Hepatocyte (in vitro differentiated cells): ENCODE results near the gene C1orf21. TPM values are rescaled to one million over a fixed set of nuclear protein-coding genes. Genes with fewer than 3 reads are reported as not detected.

Experiments
- DNase-seq: peaks from one replicate; pipeline ENCODE4 v3.0.0-alpha.2; 2016; ENCODE audit warnings: low spot score
- H2AFZ ChIP-seq: fragments of 200-600 bp; sonication (generic); 2 replicates; pipeline ENCODE4 v1.6.0; 2016; ENCODE audit warnings: antibody characterized with exemption, mild to moderate bottlenecking
- H3K27ac ChIP-seq: fragments of 200-600 bp; sonication (generic); 2 replicates; pipeline ENCODE4 v1.5.1; 2016; ENCODE audit warnings: mild to moderate bottlenecking
- H3K27me3 ChIP-seq: fragments of 200-600 bp; sonication (generic); 2 replicates; pipeline ENCODE4 v1.6.1; 2016
- H3K36me3 ChIP-seq: fragments of 200-600 bp; sonication (generic); replicated peaks from 2 replicates; pipeline ENCODE4 v1.5.1; 2016; ENCODE audit warnings: low read depth; ENCODE audit not compliant: insufficient read depth
- H3K4me1 ChIP-seq: fragments of 200-600 bp; sonication (generic); 2 replicates; pipeline ENCODE4 v1.5.1; 2016; ENCODE audit warnings: mild to moderate bottlenecking, moderate library complexity; ENCODE audit not compliant: insufficient read depth
- H3K4me2 ChIP-seq: fragments of 200-600 bp; sonication (generic); 2 replicates; pipeline ENCODE4 v1.6.0; 2016
- H3K4me3 ChIP-seq: fragments of 200-600 bp; sonication (generic); 2 replicates; pipeline ENCODE4 v1.5.1; 2016; ENCODE audit warnings: mild to moderate bottlenecking
- H3K79me2 ChIP-seq: fragments of 200-600 bp; sonication (generic); 2 replicates; pipeline ENCODE4 v1.6.0; 2017; ENCODE audit warnings: mild to moderate bottlenecking
- H3K9me2 ChIP-seq: fragments of 200-600 bp; sonication (generic); replicated peaks from 2 replicates; pipeline ENCODE4 v1.6.0; 2017; ENCODE audit warnings: mild to moderate bottlenecking; ENCODE audit not compliant: insufficient read depth
- H3K9me3 ChIP-seq: fragments of 200-600 bp; sonication (generic); 2 replicates; pipeline ENCODE4 v1.5.1; 2016; ENCODE audit warnings: low read depth, mild to moderate bottlenecking
- H4K20me1 ChIP-seq: fragments of 200-600 bp; sonication (generic); 2 replicates; pipeline ENCODE4 v1.6.0; 2016; ENCODE audit warnings: mild to moderate bottlenecking; ENCODE audit not compliant: insufficient read depth, poor library complexity, severe bottlenecking
- EZH2 ChIP-seq: fragments of 200-600 bp; sonication (generic); IDR thresholded peaks from 2 replicates; pipeline ENCODE4 v1.6.1; 2016; ENCODE audit warnings: antibody characterized with exemption, mild to moderate bottlenecking, borderline replicate concordance
- EZH2phosphoT487 ChIP-seq: fragments of 200-600 bp; sonication (generic); IDR thresholded peaks from one replicate; pipeline ENCODE4 v1.6.1; 2018; ENCODE audit warnings: antibody characterized with exemption, mild to moderate bottlenecking, low read depth, moderate library complexity; ENCODE audit not compliant: unreplicated experiment, severe bottlenecking
- whole genome bisulfite sequencing: methylation state at CpG from one replicate; pipeline ENCODE4 v1.1.6; 2016; ENCODE audit warnings: low lambda C conversion rate; ENCODE audit errors: missing lambda C conversion rate; 5-methylcytosine and 5-hydroxymethylcytosine counted together
- polyA plus RNA-seq: library from polyadenylated mRNA; unstranded; fragments of >200 nt; fragmentation: Nextera tagmentation; extraction: Ambion mirVana; gene quantifications from 2 replicates; pipeline ENCODE4 v1.2.1, GENCODE V29; 2016
- total RNA-seq: library from RNA; depleted of rRNA; stranded (reverse); fragments of >200 nt; gene quantifications from 2 replicates; pipeline ENCODE4 v1.2.3, GENCODE V29; 2014
- TF ChIP-seq, protein P1 (sequence below): fragments of 200-600 bp; sonication (generic); IDR thresholded peaks from 2 replicates; pipeline ENCODE4 v1.5.1; 2016; ENCODE audit warnings: antibody characterized with exemption, mild to moderate bottlenecking; ENCODE audit not compliant: poor library complexity

The C1orf21 gene
- total and polyA plus RNA-seq, 2 experiments from 2014 or later, result 26.9 to 37.9 TPM

GRCh38 chr1:184399192-184399847, 12.5 kb downstream of the C1orf21 start:
- H3K27ac ChIP-seq, result no peak overlapping the region
- TF ChIP-seq EZH2phosphoT487 (no peak), EZH2 (no peak)
- TF ChIP-seq, protein P1, sequence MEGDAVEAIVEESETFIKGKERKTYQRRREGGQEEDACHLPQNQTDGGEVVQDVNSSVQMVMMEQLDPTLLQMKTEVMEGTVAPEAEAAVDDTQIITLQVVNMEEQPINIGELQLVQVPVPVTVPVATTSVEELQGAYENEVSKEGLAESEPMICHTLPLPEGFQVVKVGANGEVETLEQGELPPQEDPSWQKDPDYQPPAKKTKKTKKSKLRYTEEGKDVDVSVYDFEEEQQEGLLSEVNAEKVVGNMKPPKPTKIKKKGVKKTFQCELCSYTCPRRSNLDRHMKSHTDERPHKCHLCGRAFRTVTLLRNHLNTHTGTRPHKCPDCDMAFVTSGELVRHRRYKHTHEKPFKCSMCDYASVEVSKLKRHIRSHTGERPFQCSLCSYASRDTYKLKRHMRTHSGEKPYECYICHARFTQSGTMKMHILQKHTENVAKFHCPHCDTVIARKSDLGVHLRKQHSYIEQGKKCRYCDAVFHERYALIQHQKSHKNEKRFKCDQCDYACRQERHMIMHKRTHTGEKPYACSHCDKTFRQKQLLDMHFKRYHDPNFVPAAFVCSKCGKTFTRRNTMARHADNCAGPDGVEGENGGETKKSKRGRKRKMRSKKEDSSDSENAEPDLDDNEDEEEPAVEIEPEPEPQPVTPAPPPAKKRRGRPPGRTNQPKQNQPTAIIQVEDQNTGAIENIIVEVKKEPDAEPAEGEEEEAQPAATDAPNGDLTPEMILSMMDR, result no peak
- H3K4me1 ChIP-seq, result no peaks in the 10 kb centered on the region
- peaks cover 90% of the 10 kb centered on the region for H3K79me2 ChIP-seq
- H3K9me3 ChIP-seq, result no peaks in the 10 kb centered on the region
- 75% methylated on average over 5 of the region's 5 CpGs for WGBS
- no peak overlapping the region for H3K4me2 ChIP-seq
- no peaks in the 10 kb centered on the region for H3K27me3 ChIP-seq
- no peaks in the 10 kb centered on the region for H3K36me3 ChIP-seq
- no peaks in the 10 kb centered on the region for H3K9me2 ChIP-seq
- no peak overlapping the region for H2AFZ ChIP-seq
- peaks cover 11% of the 10 kb centered on the region for H4K20me1 ChIP-seq
- H3K4me3 ChIP-seq, result no peak overlapping the region
- no peak for DNase-seq

- H3K36me3 ChIP-seq, result no peaks in the 10 kb centered on the region
- H3K4me3 ChIP-seq, result no peak overlapping the region
- H3K27ac ChIP-seq, result no peak overlapping the region
- no peak for DNase-seq
- H4K20me1 ChIP-seq, result peaks cover 7% of the 10 kb centered on the region
- TF ChIP-seq EZH2phosphoT487 (no peak), EZH2 (no peak)
- TF ChIP-seq, protein P1, result no peak
- H3K4me2 ChIP-seq, result no peak overlapping the region
- 96% methylated on average over 3 of the region's 3 CpGs for WGBS
- no peaks in the 10 kb centered on the region for H3K27me3 ChIP-seq
- peaks cover 17% of the 10 kb centered on the region for H3K4me1 ChIP-seq
- no peaks in the 10 kb centered on the region for H3K9me3 ChIP-seq
- H3K79me2 ChIP-seq, result peaks cover 56% of the 10 kb centered on the region
- H3K9me2 ChIP-seq, result no peaks in the 10 kb centered on the region
- no peak overlapping the region for H2AFZ ChIP-seq
These were observed 17.3 kb downstream of the C1orf21 start for GRCh38 chr1:184403961-184404726.

DNA sequence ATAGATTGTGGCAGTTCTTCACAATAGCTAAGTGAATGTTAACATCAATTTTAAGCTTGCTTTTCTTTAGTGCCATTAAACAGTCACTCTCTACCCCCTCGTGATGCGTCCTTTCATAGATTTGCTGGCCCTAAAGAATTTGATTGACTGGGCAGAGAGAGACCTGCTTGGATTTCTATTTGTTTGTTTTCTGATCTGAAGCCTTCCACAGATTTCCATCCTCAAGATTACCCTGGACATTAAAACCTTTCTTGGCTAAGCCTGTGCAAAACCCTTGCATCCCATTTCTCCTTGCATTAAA, 17.8 kb downstream of the C1orf21 start:
- Histone ChIP-seq H3K4me2 (no peak overlapping the region), H3K4me1 (peaks cover 18% of the 10 kb centered on the region), H3K9me3 (no peaks in the 10 kb centered on the region), H3K9me2 (no peaks in the 10 kb centered on the region), H3K27ac (no peak overlapping the region), H3K27me3 (no peaks in the 10 kb centered on the region), H2AFZ (no peak overlapping the region), H3K4me3 (no peak overlapping the region), H3K36me3 (no peaks in the 10 kb centered on the region), H4K20me1 (peaks cover 7% of the 10 kb centered on the region), H3K79me2 (peaks cover 53% of the 10 kb centered on the region)
- no peak for TF ChIP-seq EZH2
- no peak for TF ChIP-seq EZH2phosphoT487
- TF ChIP-seq, protein P1, result no peak
- 87% methylated on average over 2 of the region's 2 CpGs for WGBS
- DNase-seq, result no peak
